Measurements from ENCODE around the gene HEPH.
"Not testable (repeated sequence)": the region's sequence is repeated elsewhere in the genome, so short reads cannot be mapped to it uniquely, and the experiment has no call there.

HEPH gene

DNA sequence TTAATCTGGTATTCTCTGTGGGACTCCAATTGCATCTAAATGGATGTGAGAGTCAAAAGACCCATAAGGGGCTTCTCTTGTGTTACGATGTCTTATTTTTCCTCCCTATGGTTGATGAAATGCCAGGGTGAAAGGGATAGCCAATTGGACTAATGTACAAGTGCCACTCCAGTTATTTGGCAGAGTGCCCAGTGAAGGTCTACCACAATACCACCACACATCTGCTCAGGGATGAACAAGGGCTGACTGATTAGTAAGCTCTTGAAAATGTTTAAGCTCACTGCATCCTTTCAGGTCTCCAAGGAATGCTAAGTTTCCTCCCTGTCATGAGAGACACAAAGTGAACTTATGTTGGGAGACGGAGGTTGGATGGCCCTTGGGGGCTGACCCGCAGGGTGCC, 57.8 kb downstream of the HEPH start:
- Histone ChIP-seq H2AFZ (ENCODE audit: low read length, unreplicated experiment) (no peak overlapping the region), H3K27me3 (ENCODE audit: insufficient read depth, low read length) (no peaks in the 10 kb centered on the region), H3K36me3 (ENCODE audit: insufficient read depth, low read length) (no peaks in the 10 kb centered on the region), H3K79me2 (ENCODE audit: control insufficient read depth, insufficient read depth, low read length, unreplicated experiment) (no peaks in the 10 kb centered on the region), H3K4me1 (ENCODE audit: control insufficient read depth, insufficient read depth, low read length, unreplicated experiment) (no peaks in the 10 kb centered on the region), H3K4me3 (ENCODE audit: low read depth, low read length) (no peak overlapping the region), H3K27ac (ENCODE audit: low read depth, low read length) (no peak overlapping the region)

DNA sequence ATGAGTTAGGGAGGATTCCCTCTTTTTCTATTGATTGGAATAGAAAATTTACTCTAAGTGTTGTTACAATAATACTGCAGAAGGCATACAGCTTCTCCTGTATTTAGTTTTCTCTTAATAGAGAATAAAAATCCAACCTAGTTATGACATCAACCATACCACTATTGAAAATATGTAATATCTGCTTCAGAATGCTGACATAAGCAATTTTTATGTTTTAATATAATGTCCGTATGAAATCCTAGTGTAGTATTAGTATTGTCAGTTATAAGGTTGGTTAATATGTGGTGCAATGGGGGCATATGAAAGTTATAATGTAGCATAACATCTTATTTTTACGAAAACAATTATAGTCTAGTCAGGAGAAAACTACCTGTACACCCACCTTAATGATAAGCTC, 68.2 kb downstream of the HEPH start:
- Histone ChIP-seq H3K79me2 (ENCODE audit: control insufficient read depth, insufficient read depth, low read length, unreplicated experiment) (no peaks in the 10 kb centered on the region), H3K4me3 (ENCODE audit: low read depth, low read length) (no peak overlapping the region), H3K27me3 (ENCODE audit: insufficient read depth, low read length) (no peaks in the 10 kb centered on the region), H2AFZ (ENCODE audit: low read length, unreplicated experiment) (no peak overlapping the region), H3K4me1 (ENCODE audit: control insufficient read depth, insufficient read depth, low read length, unreplicated experiment) (no peaks in the 10 kb centered on the region), H3K36me3 (ENCODE audit: insufficient read depth, low read length) (no peaks in the 10 kb centered on the region), H3K27ac (ENCODE audit: low read depth, low read length) (no peak overlapping the region)

DNA sequence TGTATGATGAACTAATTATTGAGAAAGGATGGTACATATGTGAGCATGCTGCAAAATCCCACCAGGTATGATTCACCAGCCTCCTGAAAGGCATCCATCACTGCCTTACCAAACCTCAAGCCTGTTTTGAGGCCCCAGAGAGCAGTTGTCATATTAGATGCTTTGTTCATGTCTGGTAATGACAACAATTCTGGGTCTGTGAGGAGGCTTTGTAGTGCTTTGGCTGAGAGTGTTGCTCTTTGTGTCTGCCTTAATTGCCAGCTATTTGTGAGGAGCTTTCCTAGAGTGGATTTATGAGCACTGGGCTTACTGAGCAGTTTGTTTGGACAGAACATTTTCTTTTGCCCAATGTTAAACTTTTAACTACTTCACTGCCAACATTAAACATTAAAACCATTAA, 69.2 kb downstream of the HEPH start:
- H3K36me3 ChIP-seq (ENCODE audit: insufficient read depth, low read length) = no peaks in the 10 kb centered on the region
- no peaks in the 10 kb centered on the region for H3K27me3 ChIP-seq (ENCODE audit: insufficient read depth, low read length)
- no peak overlapping the region for H3K27ac ChIP-seq (ENCODE audit: low read depth, low read length)
- no peaks in the 10 kb centered on the region for H3K79me2 ChIP-seq (ENCODE audit: control insufficient read depth, insufficient read depth, low read length, unreplicated experiment)
- H2AFZ ChIP-seq (ENCODE audit: low read length, unreplicated experiment) = no peak overlapping the region
- H3K4me1 ChIP-seq (ENCODE audit: control insufficient read depth, insufficient read depth, low read length, unreplicated experiment) = no peaks in the 10 kb centered on the region
- no peak overlapping the region for H3K4me3 ChIP-seq (ENCODE audit: low read depth, low read length)

DNA sequence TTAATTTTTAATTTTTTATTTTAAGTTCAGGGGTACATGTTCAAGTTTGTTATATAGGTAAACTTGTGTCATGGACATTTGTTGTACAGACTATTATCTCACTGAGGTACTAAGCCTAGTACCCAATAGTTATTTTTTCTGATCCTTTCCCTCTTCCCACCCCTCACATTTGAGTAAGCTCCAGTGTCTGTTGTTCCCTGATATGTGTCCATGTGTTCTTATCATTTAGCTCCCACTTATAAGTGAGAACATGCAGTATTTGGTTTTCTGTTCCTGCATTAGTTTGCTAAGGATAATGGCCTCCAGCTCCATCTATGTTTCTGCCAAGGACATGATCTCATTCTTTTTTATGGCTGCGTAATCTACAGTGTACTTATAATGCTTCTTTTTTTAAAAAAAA, 69.9 kb downstream of the HEPH start:
- not testable (repeated sequence) for H3K4me3 ChIP-seq (ENCODE audit: low read depth, low read length); H3K79me2 ChIP-seq (ENCODE audit: control insufficient read depth, insufficient read depth, low read length, unreplicated experiment); H3K4me1 ChIP-seq (ENCODE audit: control insufficient read depth, insufficient read depth, low read length, unreplicated experiment)

DNA sequence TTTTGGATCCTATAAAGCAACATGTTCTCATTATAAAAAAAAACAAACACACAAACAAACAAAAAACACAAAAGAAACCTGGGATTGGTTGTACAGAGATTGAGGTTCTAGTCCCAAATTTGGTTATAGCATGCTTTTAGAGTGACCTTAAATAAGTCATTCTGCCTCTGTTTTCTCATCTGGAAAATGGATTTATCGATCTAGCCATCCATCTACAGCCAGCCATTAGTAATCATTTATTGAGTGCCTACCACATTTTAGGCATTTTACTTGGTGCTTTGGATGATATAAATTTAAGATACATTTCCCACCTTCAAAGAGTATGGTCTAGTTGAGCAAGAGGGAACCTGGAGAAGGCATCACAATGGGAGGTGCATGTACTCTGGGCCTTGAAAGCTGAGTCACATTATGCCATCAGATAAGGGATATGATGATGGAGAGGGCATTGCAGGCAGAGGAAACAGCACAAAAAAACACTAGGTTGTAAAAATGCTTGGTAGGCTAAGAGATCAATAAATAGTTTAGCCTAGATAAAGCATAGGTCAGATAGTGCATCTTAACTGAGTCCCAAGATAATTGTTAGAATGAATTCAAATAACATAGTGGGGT, 91.4 kb downstream of the HEPH start:
- no peaks in the 10 kb centered on the region for H3K36me3 ChIP-seq (ENCODE audit: insufficient read depth, low read length)
- no peaks in the 10 kb centered on the region for H3K27me3 ChIP-seq (ENCODE audit: insufficient read depth, low read length)
- H3K79me2 ChIP-seq (ENCODE audit: control insufficient read depth, insufficient read depth, low read length, unreplicated experiment) = no peaks in the 10 kb centered on the region
- no peaks in the 10 kb centered on the region for H3K4me1 ChIP-seq (ENCODE audit: control insufficient read depth, insufficient read depth, low read length, unreplicated experiment)
- no peak overlapping the region for H3K4me3 ChIP-seq (ENCODE audit: low read depth, low read length)
- no peak overlapping the region for H3K27ac ChIP-seq (ENCODE audit: low read depth, low read length)
- H2AFZ ChIP-seq (ENCODE audit: low read length, unreplicated experiment) = no peak overlapping the region

More for the DNA sequence above, 69.9 kb downstream of the HEPH start:
- H3K27me3 ChIP-seq (ENCODE audit: insufficient read depth, low read length); H2AFZ ChIP-seq (ENCODE audit: low read length, unreplicated experiment); H3K36me3 ChIP-seq (ENCODE audit: insufficient read depth, low read length); H3K27ac ChIP-seq (ENCODE audit: low read depth, low read length): not testable (repeated sequence)

DNA sequence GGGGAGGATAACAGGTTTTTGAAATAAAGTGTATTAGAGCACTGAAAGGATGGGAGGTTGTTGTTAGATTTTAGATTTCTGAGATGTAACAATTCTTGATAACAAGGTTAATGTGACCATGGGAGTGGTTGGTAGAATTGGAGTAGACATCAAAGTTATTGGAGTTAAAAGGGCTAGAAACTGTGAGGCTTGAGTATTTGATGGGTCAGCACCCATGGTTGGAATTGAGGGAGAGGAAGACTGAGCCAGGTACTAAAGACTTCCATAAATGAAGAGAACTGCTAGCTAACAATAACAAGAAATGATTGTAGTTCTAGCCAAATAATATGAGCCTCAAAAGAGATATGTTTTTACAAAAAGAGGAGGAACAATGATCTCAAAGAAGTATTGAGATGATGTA, 98.8 kb downstream of the HEPH start:
- no peak overlapping the region for H3K4me3 ChIP-seq (ENCODE audit: low read depth, low read length)
- H3K27ac ChIP-seq (ENCODE audit: low read depth, low read length) = no peak overlapping the region
- H3K27me3 ChIP-seq (ENCODE audit: insufficient read depth, low read length) = no peaks in the 10 kb centered on the region
- H3K79me2 ChIP-seq (ENCODE audit: control insufficient read depth, insufficient read depth, low read length, unreplicated experiment) = no peaks in the 10 kb centered on the region
- no peak overlapping the region for H2AFZ ChIP-seq (ENCODE audit: low read length, unreplicated experiment)
- no peaks in the 10 kb centered on the region for H3K36me3 ChIP-seq (ENCODE audit: insufficient read depth, low read length)
- no peaks in the 10 kb centered on the region for H3K4me1 ChIP-seq (ENCODE audit: control insufficient read depth, insufficient read depth, low read length, unreplicated experiment)
